Activated CD4-positive, CD25-positive, alpha-beta regulatory T cell treated with anti-CD3 and anti-CD28 coated beads, Interleukin-2, amount 50 U/mL, for 72 hours (primary cell): Measurements from ENCODE around the gene SORCS2.

ENCODE experiments used
- DNase-seq: peaks from one replicate; pipeline ENCODE4 v3.0.0; 2021

The SORCS2 gene

GRCh38 chr4:7607156-7607910 lies 415.0 kb downstream of the SORCS2 start:
- DNase-seq: no peak

GRCh38 chr4:7608046-7608445 lies 415.7 kb downstream of the SORCS2 start:
- no peak for DNase-seq

DNA sequence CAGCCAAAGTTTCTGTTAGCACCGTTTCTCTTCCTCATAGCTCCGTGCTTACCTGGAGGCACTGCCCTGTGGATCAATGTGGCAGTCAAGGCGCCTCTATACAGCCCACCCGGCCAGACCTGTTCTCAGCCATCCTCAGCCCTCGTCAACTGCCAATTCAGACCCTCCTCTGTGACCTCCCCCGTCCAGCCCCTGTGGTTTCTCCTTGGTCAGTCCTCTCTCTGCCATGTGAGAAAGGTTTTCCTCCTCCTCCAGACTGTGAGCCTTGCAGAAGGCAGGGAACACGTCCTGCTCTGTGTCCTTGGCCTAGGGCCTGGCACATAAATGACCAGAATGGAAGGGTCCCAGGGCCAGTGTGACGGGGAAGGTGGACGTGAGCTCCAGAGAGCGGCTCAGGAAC lies 417.0 kb downstream of the SORCS2 start:
- DNase-seq: no peak

GRCh38 chr4:7610022-7610670 lies 417.8 kb downstream of the SORCS2 start:
- no peak for DNase-seq

DNA sequence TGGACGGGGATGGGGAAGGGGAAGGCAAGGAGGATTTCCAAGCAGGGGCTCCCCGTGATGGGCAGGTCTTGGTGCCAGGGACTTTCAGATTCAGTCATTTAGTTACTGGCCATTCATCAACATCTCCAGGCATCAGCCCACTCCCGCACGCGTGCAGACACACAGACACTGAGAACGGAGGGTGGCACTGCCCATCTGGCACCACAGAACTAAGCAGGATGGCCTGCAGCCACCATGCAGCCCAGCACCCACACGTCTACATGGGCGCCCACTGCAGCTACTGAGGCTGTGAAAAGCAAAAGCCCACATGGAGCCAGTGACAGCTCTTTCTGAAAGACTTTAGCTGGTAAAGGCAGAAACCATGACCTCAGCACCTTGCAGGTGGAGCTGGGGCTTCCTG lies 418.5 kb downstream of the SORCS2 start:
- DNase-seq: no peak

GRCh38 chr4:7612311-7612897 lies 420.1 kb downstream of the SORCS2 start:
- DNase-seq: no peak

GRCh38 chr4:7614350-7614949 lies 422.1 kb downstream of the SORCS2 start:
- DNase-seq: no peak

DNA sequence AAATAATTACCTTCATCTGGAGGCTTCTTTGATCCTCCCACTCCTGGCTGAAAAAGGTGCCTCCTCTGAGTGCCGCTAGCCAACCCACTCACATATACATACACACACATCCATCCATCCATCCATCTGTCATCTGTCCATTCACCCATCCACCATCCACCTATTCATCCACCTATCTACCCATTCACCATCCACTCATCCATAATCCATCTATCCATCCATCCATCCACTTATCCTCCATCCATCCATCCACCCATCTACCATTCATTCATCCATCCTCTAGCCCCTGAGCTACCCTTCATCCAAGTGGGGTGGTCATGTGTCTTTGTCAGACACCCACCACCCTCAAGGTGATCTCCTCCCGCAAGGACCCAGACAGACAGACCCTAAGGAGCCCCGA lies 423.9 kb downstream of the SORCS2 start:
- no peak for DNase-seq

DNA sequence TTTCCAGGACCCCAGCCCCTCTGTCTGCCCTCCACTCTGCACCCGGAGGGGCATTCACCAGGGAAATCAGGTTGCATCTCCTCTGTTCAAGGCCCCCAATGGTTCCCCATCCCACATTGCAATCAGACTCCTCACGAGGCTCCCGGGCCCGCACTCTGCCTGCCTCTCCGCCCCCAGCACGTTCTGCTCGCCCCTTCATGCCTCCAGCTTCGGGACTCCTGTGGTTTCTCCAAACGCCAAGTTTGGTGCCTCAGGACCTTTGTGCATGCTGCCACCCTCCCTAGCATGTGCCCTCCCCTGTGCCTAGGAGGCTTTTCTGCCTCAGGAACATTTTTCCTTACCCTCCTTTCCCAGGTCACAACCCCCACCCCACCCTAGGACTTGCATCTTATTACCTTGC lies 426.0 kb downstream of the SORCS2 start:
- no peak for DNase-seq

GRCh38 chr4:7620086-7620813 lies 427.9 kb downstream of the SORCS2 start:
- DNase-seq: no peak

GRCh38 chr4:7620814-7621176 lies 428.5 kb downstream of the SORCS2 start:
- no peak for DNase-seq

GRCh38 chr4:7621252-7622035 lies 429.1 kb downstream of the SORCS2 start:
- no peak for DNase-seq

GRCh38 chr4:7622371-7622770 lies 430.0 kb downstream of the SORCS2 start:
- DNase-seq: no peak

- no peak for DNase-seq
Measured at GRCh38 chr4:7623468-7623867, 431.1 kb downstream of the SORCS2 start.

DNA sequence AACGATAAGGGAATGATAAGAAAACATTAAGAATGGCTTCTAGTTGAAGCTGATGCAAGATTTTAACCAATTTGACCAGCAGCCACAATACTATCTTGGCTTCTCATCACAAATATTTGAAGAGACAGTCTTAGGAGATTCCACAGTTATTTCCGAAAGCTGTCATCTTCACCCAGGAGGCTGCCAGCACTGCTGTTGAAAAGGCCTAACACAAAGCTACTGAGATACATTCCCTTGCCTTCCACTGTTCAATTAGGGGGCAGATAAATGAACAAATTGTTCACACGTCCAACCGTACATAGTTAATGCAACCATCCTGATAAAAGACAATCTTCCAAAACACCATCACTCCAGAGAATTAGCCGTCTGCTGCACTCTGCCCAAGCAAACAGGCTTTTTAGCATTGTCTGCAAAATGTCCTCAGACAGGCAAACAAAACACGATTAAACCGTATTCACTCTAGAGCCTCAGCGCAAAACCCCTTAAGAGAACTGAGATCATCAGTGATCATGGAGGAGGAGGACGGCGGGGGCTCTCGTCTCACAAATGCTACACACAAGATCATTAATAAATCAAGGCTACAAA lies 432.1 kb downstream of the SORCS2 start:
- DNase-seq: no peak

DNA sequence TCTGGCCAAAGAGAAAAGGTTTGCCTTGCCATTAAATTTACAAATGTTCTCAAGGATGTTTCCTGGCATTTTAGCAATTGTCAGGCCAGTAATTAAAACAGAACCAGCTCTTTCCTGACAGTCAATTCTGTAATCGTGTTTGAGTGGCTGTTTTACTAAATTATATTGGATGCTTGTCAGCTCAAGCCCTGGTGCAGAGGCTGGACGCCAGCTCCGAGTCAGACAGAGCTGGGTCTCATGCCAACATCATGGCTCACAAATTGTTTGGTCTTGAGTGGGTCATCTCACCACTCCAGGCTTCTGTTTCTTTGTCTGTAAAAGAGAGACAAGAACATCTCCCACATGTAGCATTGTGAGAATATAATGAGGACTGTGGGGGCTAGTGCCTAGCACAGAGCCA lies 432.7 kb downstream of the SORCS2 start:
- no peak for DNase-seq

DNA sequence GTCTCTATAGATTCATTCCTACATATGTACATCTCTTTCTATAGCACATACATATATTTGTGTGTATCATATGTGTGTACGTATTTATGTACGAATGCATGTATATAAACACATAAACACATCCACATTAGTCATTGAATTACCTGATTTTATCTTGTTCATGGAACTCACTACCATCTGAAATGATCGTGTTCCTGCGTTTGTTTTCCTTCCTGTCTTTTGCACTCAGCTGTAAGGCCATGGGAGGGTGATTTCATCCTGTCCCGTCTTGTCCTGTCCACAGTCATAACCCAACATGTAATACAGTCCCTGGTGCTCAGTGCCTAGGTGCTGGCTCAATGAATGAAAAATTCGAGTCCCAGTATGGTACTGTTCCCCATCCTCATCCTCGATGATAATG lies 434.2 kb downstream of the SORCS2 start:
- DNase-seq: no peak

DNA sequence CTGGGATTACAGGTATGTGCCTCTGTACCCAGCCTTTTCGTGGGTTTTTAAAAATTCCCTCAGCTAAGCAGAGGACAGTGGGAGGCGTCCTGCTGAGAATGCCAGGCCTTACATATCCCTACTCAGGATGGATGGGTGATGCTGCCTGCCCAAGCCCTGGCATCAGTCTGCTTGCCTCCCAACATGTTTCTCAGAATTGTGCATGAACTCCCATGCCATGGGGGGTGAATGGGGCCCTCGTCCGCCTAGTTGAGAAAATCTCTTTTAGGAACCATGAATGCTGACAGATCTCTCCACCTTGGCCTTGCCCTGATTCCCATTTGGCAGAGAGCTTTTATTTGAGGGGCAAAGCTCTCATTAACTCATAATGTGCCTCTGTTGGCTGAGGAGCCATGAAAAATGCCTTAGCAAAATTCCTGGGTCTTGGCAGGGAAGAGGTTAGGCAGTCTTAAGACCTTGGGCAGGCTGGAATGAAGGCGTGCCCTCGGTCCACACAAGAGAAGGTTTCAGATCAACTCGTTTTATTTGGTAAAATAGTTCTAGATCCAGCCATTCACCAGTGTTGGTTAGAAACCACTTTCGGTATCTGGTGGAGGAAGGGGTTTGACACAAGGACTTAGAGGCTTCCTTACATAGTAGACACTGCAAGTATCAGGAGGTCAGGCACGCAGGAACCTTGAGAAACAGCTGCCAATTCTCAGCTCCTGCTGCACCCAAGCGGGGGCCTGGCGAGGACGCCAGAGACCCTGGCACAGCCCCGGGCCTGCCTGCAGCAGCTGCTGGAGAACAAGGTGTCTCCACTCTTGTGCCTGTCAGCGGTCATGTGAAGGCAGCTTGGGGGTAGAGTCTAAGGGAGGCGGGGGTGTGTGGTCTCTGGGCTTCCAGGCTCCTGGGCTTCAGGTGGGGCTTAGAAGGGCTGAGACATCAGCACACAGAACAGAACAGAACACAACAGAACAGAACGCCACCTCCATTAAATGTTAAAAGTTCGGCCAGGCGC lies 435.2 kb downstream of the SORCS2 start:
- DNase-seq: no peak

- DNase-seq: no peak
Measured at GRCh38 chr4:7628432-7628831, 436.1 kb downstream of the SORCS2 start.

- no peak for DNase-seq
Measured at GRCh38 chr4:7629501-7630254, 437.3 kb downstream of the SORCS2 start.
